H1 (cell line): ENCODE measurements around the gene SPECC1. TPM values are rescaled to one million over a fixed set of nuclear protein-coding genes. Genes with fewer than 3 reads are reported as not detected.

Experiments
- BRCA1 ChIP-seq: IDR thresholded peaks from 2 replicates; pipeline ENCODE4 v1.6.1; 2012; ENCODE audit warnings: low read depth, low read length, improper control_type of control experiment
- CHD7 ChIP-seq: fragments of 300-600 bp; sonication (generic); IDR thresholded peaks from 2 replicates; pipeline ENCODE4 v1.7.1; 2012; ENCODE audit warnings: low read length, moderate library complexity, mild to moderate bottlenecking, inconsistent platforms; ENCODE audit not compliant: insufficient replicate concordance
- CTCF ChIP-seq, 3 experiments: IDR thresholded peaks; 1 replicate in 2 of 3; 2 replicates in 1 of 3; pipeline versions ENCODE4 v1.5.1 to v1.6.1; 2011; ENCODE audit warnings: low read length in 3 of 3, mild to moderate bottlenecking in 3 of 3, inconsistent platforms in 2 of 3, low read depth in 1 of 3, moderate library complexity in 1 of 3; ENCODE audit not compliant: insufficient read depth in 1 of 3; ENCODE audit errors: control extremely low read depth in 1 of 3
- KDM4A ChIP-seq: IDR thresholded peaks from one replicate; pipeline ENCODE4 v1.7.1; 2012; ENCODE audit warnings: low read depth, mild to moderate bottlenecking, moderate library complexity, low read length, inconsistent platforms; ENCODE audit not compliant: severe bottlenecking
- RFX5 ChIP-seq: IDR thresholded peaks from 2 replicates; pipeline ENCODE4 v1.6.1; 2011; ENCODE audit warnings: low read depth, low read length, improper control_type of control experiment, borderline replicate concordance
- SP1 ChIP-seq: IDR thresholded peaks from 2 replicates; pipeline ENCODE4 v1.6.1; 2011; ENCODE audit warnings: low read depth, low read length
- TBP ChIP-seq: IDR thresholded peaks from 2 replicates; pipeline ENCODE4 v1.6.1; 2011; ENCODE audit warnings: low read depth, low read length, improper control_type of control experiment
- polyA plus RNA-seq, 7 experiments: library from polyadenylated mRNA; depleted of rRNA in 3 of 7; stranded (reverse) in 5 of 7; unstranded in 2 of 7; fragments of >200 nt in 5 of 7; fragments of 200-250 nt in 2 of 7; gene quantifications; 1 replicate in 5 of 7; 2 replicates in 1 of 7; 4 replicates in 1 of 7; pipeline versions ENCODE4 v1.2.1 to v1.2.3, GENCODE V29; 2011 to 2013; ENCODE audit warnings: missing spikeins in 2 of 7, mixed read lengths in 2 of 7
- total RNA-seq: library from RNA; stranded (reverse); fragmentation: NEBNext Ultra II Directional; extraction: Animal tissue kit (Norgen Biotek cat#: 25700); gene quantifications from 2 replicates; pipeline ENCODE4 v1.2.1, GENCODE V29; 2021

Gene SPECC1
- total and polyA plus RNA-seq, 2 of the 8 experiments (the other 6 are each of a cell fraction or from before 2014, with no cell fraction given): 35.8 to 87.9 TPM

- no peak for TF ChIP-seq CHD7
- TF ChIP-seq TBP: peak; percentile 89
- TF ChIP-seq CTCF (IDR thresholded peaks at IDR 0.05; ENCODE audit: control extremely low read depth in 1 of 3, insufficient read depth in 1 of 3, low read depth in 1 of 3, low read length in 3 of 3): no peak
- TF ChIP-seq BRCA1: no peak
- TF ChIP-seq KDM4A: peak; percentile 26
- TF ChIP-seq SP1: peak; percentile 52; the same call in 1 of the 2 replicates
- TF ChIP-seq RFX5: no peak
These were observed 29.0 kb upstream of the SPECC1 start (continued) for GRCh38 chr17:19979917-19980770.
